Liver (tissue), 9 donors: ENCODE data around the gene TTC23L. TPM values are rescaled to one million over a fixed set of nuclear protein-coding genes. Genes with fewer than 3 reads are reported as not detected.

Experiments used
- DNase-seq: peaks from one replicate; pipeline ENCODE4 v3.0.0-alpha.2; 2017; ENCODE audit warnings: low spot score
- H3K27ac ChIP-seq, 2 donors: one replicate each; pipeline ENCODE4 v1.7.0; 2013; ENCODE audit warnings: inconsistent platforms in 2 of 2, low read length in 2 of 2, control low read depth in 1 of 2, low read depth in 1 of 2, mild to moderate bottlenecking in 1 of 2
- H3K27me3 ChIP-seq, 4 donors: one replicate each; pipeline versions ENCODE4 v1.6.1 to v1.7.0; 2013; ENCODE audit warnings: low read length in 3 of 4, inconsistent platforms in 1 of 4, mild to moderate bottlenecking in 1 of 4, moderate library complexity in 1 of 4; ENCODE audit not compliant: control insufficient read depth in 4 of 4, insufficient read depth in 4 of 4
- H3K36me3 ChIP-seq, 4 donors: one replicate each; pipeline versions ENCODE4 v1.6.1 to v1.7.0; 2013; ENCODE audit warnings: low read length in 3 of 4, mild to moderate bottlenecking in 3 of 4, low read depth in 1 of 4, moderate library complexity in 1 of 4; ENCODE audit not compliant: control insufficient read depth in 4 of 4, insufficient read depth in 3 of 4
- H3K4me1 ChIP-seq, 4 donors: one replicate each; pipeline versions ENCODE4 v1.6.1 to v1.7.0; 2013; ENCODE audit warnings: low read length in 3 of 4, mild to moderate bottlenecking in 3 of 4, moderate library complexity in 1 of 4; ENCODE audit not compliant: control insufficient read depth in 4 of 4, insufficient read depth in 4 of 4
- H3K4me3 ChIP-seq, 3 donors: one replicate each; pipeline versions ENCODE4 v1.6.1 to v1.7.0; 2013; ENCODE audit warnings: low read length in 3 of 3, control low read depth in 1 of 3, low read depth in 1 of 3, mild to moderate bottlenecking in 1 of 3
- H3K9ac ChIP-seq, 2 donors: one replicate each; pipeline ENCODE4 v1.7.0; 2013; ENCODE audit warnings: low read length in 2 of 2, mild to moderate bottlenecking in 2 of 2, moderate library complexity in 2 of 2, control low read depth in 1 of 2, low read depth in 1 of 2
- H3K9me3 ChIP-seq, 4 donors: one replicate each; pipeline versions ENCODE4 v1.6.1 to v1.7.0; 2013; ENCODE audit warnings: low read length in 3 of 4; ENCODE audit not compliant: control insufficient read depth in 4 of 4
- ATF3 ChIP-seq: IDR thresholded peaks from 2 replicates; pipeline ENCODE4 v1.6.1; 2016; ENCODE audit warnings: antibody characterized with exemption
- CTCF ChIP-seq: fragments of 150-350 bp; IDR thresholded peaks from 2 replicates; pipeline ENCODE4 v1.5.1; 2017; ENCODE audit warnings: improper control_type of control experiment, low read depth, low read length; ENCODE audit not compliant: missing input control
- EGR1 ChIP-seq, 2 donors: IDR thresholded peaks; 2 replicates each; pipeline ENCODE4 v1.6.1; 2016 to 2018; ENCODE audit warnings: antibody characterized with exemption in 2 of 2, low read depth in 2 of 2
- FOXA1 ChIP-seq: IDR thresholded peaks from 2 replicates; pipeline ENCODE4 v1.6.1; 2016; ENCODE audit warnings: antibody characterized with exemption
- FOXA2 ChIP-seq: IDR thresholded peaks from 2 replicates; pipeline ENCODE4 v1.6.1; 2016; ENCODE audit warnings: antibody characterized with exemption
- GABPA ChIP-seq, 2 donors: IDR thresholded peaks in 1 of 2; conservative IDR thresholded peaks in 1 of 2; 2 replicates each; pipeline ENCODE4 v1.6.1; 2016; ENCODE audit warnings: antibody characterized with exemption in 2 of 2, mild to moderate bottlenecking in 1 of 2, moderate library complexity in 1 of 2
- HNF4A ChIP-seq, 2 donors: conservative IDR thresholded peaks; 2 replicates each; pipeline ENCODE4 v1.6.1; 2016; ENCODE audit warnings: antibody characterized with exemption in 2 of 2, mild to moderate bottlenecking in 2 of 2
- JUND ChIP-seq, 2 donors: IDR thresholded peaks; 2 replicates each; pipeline ENCODE4 v1.6.1; 2016; ENCODE audit warnings: antibody characterized with exemption in 2 of 2
- MAX ChIP-seq: IDR thresholded peaks from 2 replicates; pipeline ENCODE4 v1.6.1; 2016; ENCODE audit warnings: antibody characterized with exemption
- RAD21 ChIP-seq, 2 donors: IDR thresholded peaks; 2 replicates each; pipeline ENCODE4 v1.6.1; 2016; ENCODE audit warnings: antibody characterized with exemption in 2 of 2, mild to moderate bottlenecking in 2 of 2
- REST ChIP-seq: IDR thresholded peaks from 2 replicates; pipeline ENCODE4 v1.6.1; 2016; ENCODE audit warnings: antibody characterized with exemption, mild to moderate bottlenecking
- RXRA ChIP-seq, 2 donors: IDR thresholded peaks; 2 replicates each; pipeline ENCODE4 v1.6.1; 2017 to 2018; ENCODE audit warnings: antibody characterized with exemption in 2 of 2, mild to moderate bottlenecking in 1 of 2
- SP1 ChIP-seq: IDR thresholded peaks from 2 replicates; pipeline ENCODE4 v1.6.1; 2018; ENCODE audit warnings: antibody characterized with exemption, mild to moderate bottlenecking
- TAF1 ChIP-seq: conservative IDR thresholded peaks from 2 replicates; pipeline ENCODE4 v1.6.1; 2016; ENCODE audit warnings: antibody characterized with exemption, mild to moderate bottlenecking
- YY1 ChIP-seq: IDR thresholded peaks from 2 replicates; pipeline ENCODE4 v1.6.1; 2016; ENCODE audit warnings: antibody characterized with exemption, mild to moderate bottlenecking
- WGBS: extraction: QIAGEN DNeasy Blood & Tissue Kit; methylation state at CpG from one replicate; pipeline ENCODE4 v1.1.7; 2013; 5-methylcytosine and 5-hydroxymethylcytosine counted together
- polyA plus RNA-seq, 2 donors: library from polyadenylated mRNA; stranded (reverse) in 1 of 2; unstranded in 1 of 2; fragments of 200-250 nt in 1 of 2; fragments of >200 nt in 1 of 2; fragmentation: Nextera tagmentation in 1 of 2; extraction: Ambion mirVana in 1 of 2; gene quantifications; one replicate each; pipeline versions ENCODE4 v1.2.1 to v1.2.3, GENCODE V29; 2013 to 2015
- total RNA-seq, 2 donors: library from RNA; depleted of rRNA; stranded (reverse); fragments of >200 nt; gene quantifications; one replicate each; pipeline ENCODE4 v1.2.3, GENCODE V29; 2014
- donor health status: healthy.
- donor health status: healthy.
- donor health status: healthy.
- donor health status: healthy.
- donor health status: healthy.

Gene TTC23L
- under 1 TPM; 0.08 to 0.19 TPM for total RNA-seq
- polyA plus RNA-seq = under 1 TPM in 1 of 2 donors, not detected in 1; 0.03 TPM

- peaks cover 0 to 10% (median 3%) of the 10 kb centered on the region in 4 donors for H3K4me1 ChIP-seq
- no peaks in the 10 kb centered on the region for H3K27me3 ChIP-seq
- no peaks in the 10 kb centered on the region for H3K36me3 ChIP-seq
These were observed at the start of gene TTC23L for GRCh38 chr5:34838785-34839714. Gene TTC23L (plus strand): TSS chr5:34839164. CDS start chr5:34840672, 1,508 bp downstream.

GRCh38 chr5:34789639-34790038 lies 49.3 kb upstream of the TTC23L start:
- Histone ChIP-seq H3K4me1 (peaks cover 0 to 1% (median 0%) of the 10 kb centered on the region in 4 donors), H3K9me3 (no peaks in the 10 kb centered on the region), H3K36me3 (no peaks in the 10 kb centered on the region), H3K27me3 (no peaks in the 10 kb centered on the region), H3K27ac (peak overlapping the region in 1 of 2 donors; percentile 48), H3K9ac (no peak overlapping the region), H3K4me3 (no peak overlapping the region)
- no peak for DNase-seq
- 95% methylated on average over 2 of the region's 2 CpGs for WGBS
- no peak for TF ChIP-seq FOXA2
- TF ChIP-seq EGR1 (IDR thresholded peaks at IDR 0.05; ENCODE audit: low read depth in 2 of 2) = no peak
- no peak for TF ChIP-seq ATF3
- TF ChIP-seq RXRA (IDR thresholded peaks at IDR 0.05) = no peak
- TF ChIP-seq CTCF = no peak
- no peak for TF ChIP-seq MAX
- TF ChIP-seq YY1 = no peak

More at GRCh38 chr5:34838785-34839714, at the start of gene TTC23L:
- 2% methylated on average over 73 of the region's 73 CpGs for WGBS
- Histone ChIP-seq H3K9me3 (no peaks in the 10 kb centered on the region), H3K9ac (peak within 1 kb of the TSS; percentile 30 to 78), H3K27ac (peak within 1 kb of the TSS; percentile 30 to 33), H3K4me3 (peak within 1 kb of the TSS; percentile 70 to 88 (median 75))
- TF ChIP-seq REST (peak; percentile 63), HNF4A (conservative IDR thresholded peaks at IDR 0.05) (peak; percentile 41 to 55), SP1 (peak; percentile 50), YY1 (peak; percentile 77), TAF1 (peak; percentile 64), CTCF (no peak), FOXA1 (no peak), GABPA (IDR thresholded peaks at IDR 0.05 in 1 of 2, conservative IDR thresholded peaks at IDR 0.05 in 1 of 2) (peak; percentile 64 to 90), JUND (IDR thresholded peaks at IDR 0.05) (no peak), RAD21 (IDR thresholded peaks at IDR 0.05) (peak; percentile 41 to 43), RXRA (IDR thresholded peaks at IDR 0.05) (peak in 1 of 2 donors; percentile 35)
- DNase-seq = peak; percentile 79
